Measurements from ENCODE around the gene FAM47E. TPM values are rescaled to one million over a fixed set of nuclear protein-coding genes. Genes with fewer than 3 reads are reported as not detected.

The FAM47E gene
- total RNA-seq, 2 experiments from 2014 or later: 0.34 to 0.74 TPM

GRCh38 chr4:76256032-76256431, 4.5 kb downstream of the FAM47E start:
- H3K4me1 ChIP-seq (ENCODE audit: insufficient read depth, low read length): peaks cover 8% of the 10 kb centered on the region
- POLR2A ChIA-PET: no interaction called here
- TF ChIP-seq CTCF (IDR thresholded peaks at IDR 0.05): no peak
- H3K9me3 Mint-ChIP-seq: no peaks in the 10 kb centered on the region
- ATAC-seq (ENCODE audit: poor library complexity): no peak
- DNase-seq: no peak
- no peak overlapping the region for H3K27ac ChIP-seq (ENCODE audit: low read depth in 1 of 2, low read length in 2 of 2)
- H3K27ac Mint-ChIP-seq: no peak overlapping the region
- peaks cover 15 to 38% of the 10 kb centered on the region in 2 experiments for H3K27me3 ChIP-seq (ENCODE audit: control insufficient read depth in 1 of 2, insufficient read depth in 2 of 2, low read length in 2 of 2)
- peaks cover 4% of the 10 kb centered on the region for H3K4me1 Mint-ChIP-seq (ENCODE audit: low read depth)
- H3K27me3 Mint-ChIP-seq: peaks cover 56% of the 10 kb centered on the region
- intact Hi-C loops (cut with DNase I, micrococcal nuclease): loop anchor here in 1 of 2 experiments (10.0 kb wide), 1 partner anchor 71 kb away; no protein-coding TSS in a partner anchor
- no peaks in the 10 kb centered on the region for H3K36me3 ChIP-seq (ENCODE audit: insufficient read depth, low read length)
- CTCF ChIA-PET: no interaction called here
- no peak overlapping the region for H3K4me3 Mint-ChIP-seq
- no peak overlapping the region for H3K4me3 ChIP-seq (ENCODE audit: low read length)
- H3K9me3 ChIP-seq (ENCODE audit: control insufficient read depth in 1 of 2, insufficient read depth in 1 of 2, low read length in 2 of 2): peaks cover 0 to 4% of the 10 kb centered on the region in 2 experiments
- H3K36me3 Mint-ChIP-seq (ENCODE audit: low read depth): no peaks in the 10 kb centered on the region

GRCh38 chr4:76256968-76257367, 5.4 kb downstream of the FAM47E start:
- ChIA-PET POLR2A (no interaction called here), CTCF (no interaction called here)
- no peaks in the 10 kb centered on the region for H3K36me3 ChIP-seq (ENCODE audit: insufficient read depth, low read length)
- ATAC-seq (ENCODE audit: poor library complexity): no peak
- no peak for DNase-seq
- peaks cover 0 to 2% of the 10 kb centered on the region in 2 experiments for H3K9me3 ChIP-seq (ENCODE audit: control insufficient read depth in 1 of 2, insufficient read depth in 1 of 2, low read length in 2 of 2)
- intact Hi-C loops (cut with DNase I, micrococcal nuclease): loop anchor here in 1 of 2 experiments (10.0 kb wide), 1 partner anchor 72 kb away; no protein-coding TSS in a partner anchor
- TF ChIP-seq CTCF (IDR thresholded peaks at IDR 0.05): no peak
- H3K4me3 Mint-ChIP-seq: no peak overlapping the region
- H3K36me3 Mint-ChIP-seq (ENCODE audit: low read depth): no peaks in the 10 kb centered on the region
- peaks cover 49% of the 10 kb centered on the region for H3K27me3 Mint-ChIP-seq
- H3K27me3 ChIP-seq (ENCODE audit: control insufficient read depth in 1 of 2, insufficient read depth in 2 of 2, low read length in 2 of 2): peaks cover 9 to 30% of the 10 kb centered on the region in 2 experiments
- peaks cover under 1% of the 10 kb centered on the region for H3K4me1 ChIP-seq (ENCODE audit: insufficient read depth, low read length)
- no peak overlapping the region for H3K27ac Mint-ChIP-seq
- H3K4me3 ChIP-seq (ENCODE audit: low read length): no peak overlapping the region
- H3K4me1 Mint-ChIP-seq (ENCODE audit: low read depth): no peaks in the 10 kb centered on the region
- H3K27ac ChIP-seq (ENCODE audit: low read depth in 1 of 2, low read length in 2 of 2): no peak overlapping the region
- no peaks in the 10 kb centered on the region for H3K9me3 Mint-ChIP-seq

GRCh38 chr4:76257824-76258223, 6.3 kb downstream of the FAM47E start:
- intact Hi-C loops (cut with DNase I, micrococcal nuclease): loop anchor here in 1 of 2 experiments (10.0 kb wide), 1 partner anchor 73 kb away; no protein-coding TSS in a partner anchor
- Histone ChIP-seq H3K27me3 (ENCODE audit: control insufficient read depth in 1 of 2, insufficient read depth in 2 of 2, low read length in 2 of 2) (peaks cover 7 to 21% of the 10 kb centered on the region in 2 experiments), H3K36me3 (ENCODE audit: insufficient read depth, low read length) (no peaks in the 10 kb centered on the region), H3K4me1 (ENCODE audit: insufficient read depth, low read length) (no peaks in the 10 kb centered on the region), H3K4me3 (ENCODE audit: low read length) (no peak overlapping the region), H3K27ac (ENCODE audit: low read depth in 1 of 2, low read length in 2 of 2) (no peak overlapping the region), H3K9me3 (ENCODE audit: control insufficient read depth in 1 of 2, insufficient read depth in 1 of 2, low read length in 2 of 2) (no peaks in the 10 kb centered on the region)
- DNase-seq: no peak
- Mint-ChIP-seq H3K9me3 (no peaks in the 10 kb centered on the region), H3K27me3 (peaks cover 40% of the 10 kb centered on the region), H3K36me3 (ENCODE audit: low read depth) (no peaks in the 10 kb centered on the region), H3K27ac (no peak overlapping the region), H3K4me3 (no peak overlapping the region), H3K4me1 (ENCODE audit: low read depth) (no peaks in the 10 kb centered on the region)
- TF ChIP-seq CTCF (IDR thresholded peaks at IDR 0.05): no peak
- CTCF ChIA-PET: no interaction called here
- no peak for ATAC-seq (ENCODE audit: poor library complexity)
- POLR2A ChIA-PET: no interaction called here

All from CD4-positive, alpha-beta T cell (primary cell).